NCI-H510A (cell line): ENCODE results near the gene UNC5C.

Experiments
- DNase-seq: peaks from one replicate; lab custom pipeline; 2025; lab: John Stamatoyannopoulos, UW

The UNC5C gene

GRCh38 chr4:95546866-95547714, 1.7 kb downstream of the UNC5C start:
- DNase-seq, result no peak

- DNase-seq, result no peak
These were observed 2.6 kb downstream of the UNC5C start for GRCh38 chr4:95546221-95546620.

- no peak for DNase-seq
These were observed 3.2 kb downstream of the UNC5C start for GRCh38 chr4:95545546-95545945.

GRCh38 chr4:95544113-95545103, 4.4 kb downstream of the UNC5C start:
- DNase-seq, result no peak

- no peak for DNase-seq
These were observed 6.7 kb downstream of the UNC5C start for GRCh38 chr4:95541889-95542607.

- no peak for DNase-seq
These were observed 7.7 kb downstream of the UNC5C start for GRCh38 chr4:95541094-95541493.

GRCh38 chr4:95540227-95540626, 8.5 kb downstream of the UNC5C start:
- DNase-seq, result no peak

GRCh38 chr4:95539106-95539505, 9.7 kb downstream of the UNC5C start:
- DNase-seq, result no peak

- no peak for DNase-seq
These were observed 10.8 kb downstream of the UNC5C start for GRCh38 chr4:95537863-95538488.

GRCh38 chr4:95537191-95537590, 11.6 kb downstream of the UNC5C start:
- no peak for DNase-seq

- no peak for DNase-seq
These were observed 12.1 kb downstream of the UNC5C start for GRCh38 chr4:95536650-95537049.

GRCh38 chr4:95535180-95535579, 13.6 kb downstream of the UNC5C start:
- no peak for DNase-seq

GRCh38 chr4:95534032-95534431, 14.7 kb downstream of the UNC5C start:
- no peak for DNase-seq

- no peak for DNase-seq
These were observed 15.5 kb downstream of the UNC5C start for GRCh38 chr4:95533254-95533653.

- DNase-seq, result no peak
These were observed 16.5 kb downstream of the UNC5C start for GRCh38 chr4:95532305-95532704.

- DNase-seq, result no peak
These were observed 17.6 kb downstream of the UNC5C start for GRCh38 chr4:95531141-95531540.

GRCh38 chr4:95529946-95530345, 18.8 kb downstream of the UNC5C start:
- no peak for DNase-seq

- DNase-seq, result no peak
These were observed 20.3 kb downstream of the UNC5C start for GRCh38 chr4:95528388-95528948.

- DNase-seq, result no peak
These were observed 22.7 kb downstream of the UNC5C start for GRCh38 chr4:95526075-95526474.

- no peak for DNase-seq
These were observed 24.0 kb downstream of the UNC5C start for GRCh38 chr4:95524729-95525128.

GRCh38 chr4:95524184-95524583, 24.6 kb downstream of the UNC5C start:
- no peak for DNase-seq
